ENCODE results near the gene CPM.

DNA sequence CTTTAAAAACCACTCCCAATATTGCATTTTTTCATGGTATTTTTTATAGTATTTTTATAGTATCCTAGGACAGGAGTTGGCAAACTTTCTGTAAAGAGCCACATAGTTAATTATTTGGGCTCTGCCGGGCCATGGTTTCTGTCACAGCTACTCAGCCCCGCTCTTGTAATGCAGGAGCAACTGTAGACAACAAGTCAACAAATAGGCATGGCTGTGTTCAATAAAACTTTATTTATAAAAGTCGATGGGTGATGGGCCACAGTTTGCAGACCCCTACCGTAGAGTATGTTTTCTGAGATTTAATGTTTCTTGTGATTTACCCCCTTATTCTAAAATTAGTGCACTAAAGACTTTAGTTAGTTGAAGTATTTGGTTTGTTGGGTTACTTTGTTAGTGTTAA, 99.5 kb downstream of the CPM start:
- no peak for TF ChIP-seq POLR2AphosphoS5 (IDR thresholded peaks at IDR 0.05; ENCODE audit: low read depth)
- TF ChIP-seq, protein P1, sequence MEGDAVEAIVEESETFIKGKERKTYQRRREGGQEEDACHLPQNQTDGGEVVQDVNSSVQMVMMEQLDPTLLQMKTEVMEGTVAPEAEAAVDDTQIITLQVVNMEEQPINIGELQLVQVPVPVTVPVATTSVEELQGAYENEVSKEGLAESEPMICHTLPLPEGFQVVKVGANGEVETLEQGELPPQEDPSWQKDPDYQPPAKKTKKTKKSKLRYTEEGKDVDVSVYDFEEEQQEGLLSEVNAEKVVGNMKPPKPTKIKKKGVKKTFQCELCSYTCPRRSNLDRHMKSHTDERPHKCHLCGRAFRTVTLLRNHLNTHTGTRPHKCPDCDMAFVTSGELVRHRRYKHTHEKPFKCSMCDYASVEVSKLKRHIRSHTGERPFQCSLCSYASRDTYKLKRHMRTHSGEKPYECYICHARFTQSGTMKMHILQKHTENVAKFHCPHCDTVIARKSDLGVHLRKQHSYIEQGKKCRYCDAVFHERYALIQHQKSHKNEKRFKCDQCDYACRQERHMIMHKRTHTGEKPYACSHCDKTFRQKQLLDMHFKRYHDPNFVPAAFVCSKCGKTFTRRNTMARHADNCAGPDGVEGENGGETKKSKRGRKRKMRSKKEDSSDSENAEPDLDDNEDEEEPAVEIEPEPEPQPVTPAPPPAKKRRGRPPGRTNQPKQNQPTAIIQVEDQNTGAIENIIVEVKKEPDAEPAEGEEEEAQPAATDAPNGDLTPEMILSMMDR (IDR thresholded peaks at IDR 0.05; ENCODE audit: insufficient read depth, low read length): no peak
- no peak for TF ChIP-seq GABPA (IDR thresholded peaks at IDR 0.05; ENCODE audit: low read depth)
- TF ChIP-seq, protein P2, sequence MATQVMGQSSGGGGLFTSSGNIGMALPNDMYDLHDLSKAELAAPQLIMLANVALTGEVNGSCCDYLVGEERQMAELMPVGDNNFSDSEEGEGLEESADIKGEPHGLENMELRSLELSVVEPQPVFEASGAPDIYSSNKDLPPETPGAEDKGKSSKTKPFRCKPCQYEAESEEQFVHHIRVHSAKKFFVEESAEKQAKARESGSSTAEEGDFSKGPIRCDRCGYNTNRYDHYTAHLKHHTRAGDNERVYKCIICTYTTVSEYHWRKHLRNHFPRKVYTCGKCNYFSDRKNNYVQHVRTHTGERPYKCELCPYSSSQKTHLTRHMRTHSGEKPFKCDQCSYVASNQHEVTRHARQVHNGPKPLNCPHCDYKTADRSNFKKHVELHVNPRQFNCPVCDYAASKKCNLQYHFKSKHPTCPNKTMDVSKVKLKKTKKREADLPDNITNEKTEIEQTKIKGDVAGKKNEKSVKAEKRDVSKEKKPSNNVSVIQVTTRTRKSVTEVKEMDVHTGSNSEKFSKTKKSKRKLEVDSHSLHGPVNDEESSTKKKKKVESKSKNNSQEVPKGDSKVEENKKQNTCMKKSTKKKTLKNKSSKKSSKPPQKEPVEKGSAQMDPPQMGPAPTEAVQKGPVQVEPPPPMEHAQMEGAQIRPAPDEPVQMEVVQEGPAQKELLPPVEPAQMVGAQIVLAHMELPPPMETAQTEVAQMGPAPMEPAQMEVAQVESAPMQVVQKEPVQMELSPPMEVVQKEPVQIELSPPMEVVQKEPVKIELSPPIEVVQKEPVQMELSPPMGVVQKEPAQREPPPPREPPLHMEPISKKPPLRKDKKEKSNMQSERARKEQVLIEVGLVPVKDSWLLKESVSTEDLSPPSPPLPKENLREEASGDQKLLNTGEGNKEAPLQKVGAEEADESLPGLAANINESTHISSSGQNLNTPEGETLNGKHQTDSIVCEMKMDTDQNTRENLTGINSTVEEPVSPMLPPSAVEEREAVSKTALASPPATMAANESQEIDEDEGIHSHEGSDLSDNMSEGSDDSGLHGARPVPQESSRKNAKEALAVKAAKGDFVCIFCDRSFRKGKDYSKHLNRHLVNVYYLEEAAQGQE (IDR thresholded peaks at IDR 0.05; ENCODE audit: insufficient replicate concordance, low read depth): no peak
- TF ChIP-seq SPI1 (IDR thresholded peaks at IDR 0.05; ENCODE audit: borderline replicate concordance, low read depth): no peak

Data from HL-60 (cell line).